ENCODE results near the gene METTL4. TPM values are rescaled to one million over a fixed set of nuclear protein-coding genes. Genes with fewer than 3 reads are reported as not detected.

The METTL4 gene
- total RNA-seq, 1 experiment from 2014 or later, result 23.9 TPM

GRCh38 chr18:2535419-2535910 lies 35.8 kb downstream of the METTL4 start:
- Histone ChIP-seq H3K79me2 (ENCODE audit: low read depth) (no peaks in the 10 kb centered on the region), H3K27ac (no peak overlapping the region), H3K27me3 (ENCODE audit: insufficient read depth, low read depth) (no peaks in the 10 kb centered on the region), H3K4me1 (replicated peaks; ENCODE audit: insufficient read depth) (no peaks in the 10 kb centered on the region), H3K9me2 (ENCODE audit: insufficient read depth) (no peaks in the 10 kb centered on the region), H4K20me1 (ENCODE audit: insufficient read depth) (no peaks in the 10 kb centered on the region), H2AFZ (no peak overlapping the region), H3K9me3 (ENCODE audit: insufficient read depth, low read depth) (peaks cover 6% of the 10 kb centered on the region; the same call in 1 of the 2 replicates), H3K36me3 (ENCODE audit: low read depth) (peaks cover 13% of the 10 kb centered on the region; the same call in 1 of the 2 replicates), H3K4me3 (no peak overlapping the region), H3F3A (ENCODE audit: insufficient read depth, low read depth) (no peaks in the 10 kb centered on the region), H3K4me2 (no peak overlapping the region)
- no TSS peak for BruUV-seq (replicated peaks)
- no peak for DNase-seq
- TF ChIP-seq CTCF (conservative IDR thresholded peaks at IDR 0.05) (no peak), EZH2 (IDR thresholded peaks at IDR 0.05; ENCODE audit: low read depth) (no peak)
- CTCF ChIA-PET, result no interaction called here
- intact Hi-C loops (cut with micrococcal nuclease; ENCODE audit: unreplicated experiment), result no loop called here
- POLR2A ChIA-PET (ENCODE audit: unreplicated experiment), result no interaction called here

- Histone ChIP-seq H3K27me3 (ENCODE audit: insufficient read depth, low read depth) (no peaks in the 10 kb centered on the region), H3F3A (ENCODE audit: insufficient read depth, low read depth) (no peaks in the 10 kb centered on the region), H3K36me3 (ENCODE audit: low read depth) (peaks cover 8% of the 10 kb centered on the region; the same call in 1 of the 2 replicates), H3K9me2 (ENCODE audit: insufficient read depth) (no peaks in the 10 kb centered on the region), H3K4me1 (replicated peaks; ENCODE audit: insufficient read depth) (no peaks in the 10 kb centered on the region), H2AFZ (no peak overlapping the region), H3K4me2 (no peak overlapping the region), H3K27ac (no peak overlapping the region), H3K9me3 (ENCODE audit: insufficient read depth, low read depth) (peaks cover 6% of the 10 kb centered on the region; the same call in 1 of the 2 replicates), H4K20me1 (ENCODE audit: insufficient read depth) (no peaks in the 10 kb centered on the region), H3K79me2 (ENCODE audit: low read depth) (no peaks in the 10 kb centered on the region), H3K4me3 (no peak overlapping the region)
- intact Hi-C loops (cut with micrococcal nuclease; ENCODE audit: unreplicated experiment), result no loop called here
- ChIA-PET POLR2A (ENCODE audit: unreplicated experiment) (interaction anchor here (0.6 kb wide), 1 partner anchor 154 kb away, joined by 6 read pairs; no protein-coding TSS in a partner anchor), CTCF (no interaction called here)
- no TSS peak for BruUV-seq (replicated peaks)
- TF ChIP-seq EZH2 (IDR thresholded peaks at IDR 0.05; ENCODE audit: low read depth) (no peak), CTCF (conservative IDR thresholded peaks at IDR 0.05) (no peak)
- no peak for DNase-seq
These were observed 36.4 kb downstream of the METTL4 start for GRCh38 chr18:2534906-2535305.

- no peak overlapping the region for H2AFZ ChIP-seq
- no peak overlapping the region for H3K27ac ChIP-seq
- POLR2A ChIA-PET (ENCODE audit: unreplicated experiment), result no interaction called here
- H3K4me3 ChIP-seq, result no peak overlapping the region
- H3K36me3 ChIP-seq (ENCODE audit: low read depth), result no peaks in the 10 kb centered on the region
- H3K9me3 ChIP-seq (ENCODE audit: insufficient read depth, low read depth), result peaks cover 6% of the 10 kb centered on the region; the same call in 1 of the 2 replicates
- no peaks in the 10 kb centered on the region for H3K27me3 ChIP-seq (ENCODE audit: insufficient read depth, low read depth)
- H4K20me1 ChIP-seq (ENCODE audit: insufficient read depth), result no peaks in the 10 kb centered on the region
- no peaks in the 10 kb centered on the region for H3K9me2 ChIP-seq (ENCODE audit: insufficient read depth)
- no peaks in the 10 kb centered on the region for H3K4me1 ChIP-seq (replicated peaks; ENCODE audit: insufficient read depth)
- no peaks in the 10 kb centered on the region for H3F3A ChIP-seq (ENCODE audit: insufficient read depth, low read depth)
- CTCF ChIA-PET, result no interaction called here
- no peak overlapping the region for H3K4me2 ChIP-seq
- H3K79me2 ChIP-seq (ENCODE audit: low read depth), result no peaks in the 10 kb centered on the region
- BruUV-seq (replicated peaks), result no TSS peak
- intact Hi-C loops (cut with micrococcal nuclease; ENCODE audit: unreplicated experiment), result no loop called here
- DNase-seq, result no peak
- TF ChIP-seq CTCF (conservative IDR thresholded peaks at IDR 0.05) (no peak), EZH2 (IDR thresholded peaks at IDR 0.05; ENCODE audit: low read depth) (no peak)
These were observed 38.5 kb downstream of the METTL4 start for GRCh38 chr18:2532797-2533196.

Data from PC-9 (cell line).